CD1c-positive myeloid dendritic cell (primary cell): Measurements from ENCODE around the gene ABR.

Source experiments
- DNase-seq: peaks from one replicate; pipeline ENCODE4 v3.0.0-alpha.2; 2016; ENCODE audit errors: extremely low spot score

Gene ABR

DNA sequence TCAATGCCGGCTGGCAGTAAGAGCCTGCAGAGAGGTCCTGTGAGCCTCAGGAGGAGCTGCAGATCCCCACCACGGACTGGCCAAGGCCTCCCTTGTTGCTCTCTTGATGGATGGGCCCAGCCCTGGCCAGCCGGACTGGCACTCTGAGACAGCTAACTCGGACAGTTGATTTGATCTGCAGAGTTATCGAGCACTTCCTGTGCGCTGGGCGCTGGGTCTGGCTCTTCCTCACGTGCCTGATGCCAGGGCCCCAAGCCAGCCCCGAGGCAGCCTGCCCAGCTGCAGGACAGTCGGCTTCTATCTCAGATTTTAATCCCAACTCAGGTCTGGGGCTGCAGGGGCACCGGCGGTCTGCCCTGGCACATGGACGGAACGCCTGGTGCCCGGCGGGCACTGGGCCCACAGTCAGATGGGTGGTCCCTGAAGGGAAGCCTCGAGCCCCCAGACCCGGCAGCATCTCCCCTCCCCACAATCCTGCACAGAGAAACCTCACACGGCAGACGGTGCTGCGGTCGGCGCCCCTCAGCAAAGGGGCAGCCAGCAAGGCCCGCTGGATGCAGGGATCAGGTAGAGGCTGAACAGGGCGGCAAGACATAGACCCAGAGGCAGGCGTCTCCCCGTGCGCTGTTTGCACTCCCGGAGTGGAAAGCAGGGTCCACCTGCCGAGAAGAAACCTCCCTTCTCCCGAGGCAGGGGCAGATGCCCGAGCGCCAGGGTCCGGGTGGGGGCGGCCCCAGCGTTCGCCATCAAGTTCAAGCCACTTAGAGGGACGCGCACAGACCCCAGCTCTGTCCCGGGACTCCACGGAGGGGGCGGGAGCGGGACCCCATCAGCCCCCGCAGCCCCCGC, 148.9 kb downstream of the ABR start:
- DNase-seq: no peak

DNA sequence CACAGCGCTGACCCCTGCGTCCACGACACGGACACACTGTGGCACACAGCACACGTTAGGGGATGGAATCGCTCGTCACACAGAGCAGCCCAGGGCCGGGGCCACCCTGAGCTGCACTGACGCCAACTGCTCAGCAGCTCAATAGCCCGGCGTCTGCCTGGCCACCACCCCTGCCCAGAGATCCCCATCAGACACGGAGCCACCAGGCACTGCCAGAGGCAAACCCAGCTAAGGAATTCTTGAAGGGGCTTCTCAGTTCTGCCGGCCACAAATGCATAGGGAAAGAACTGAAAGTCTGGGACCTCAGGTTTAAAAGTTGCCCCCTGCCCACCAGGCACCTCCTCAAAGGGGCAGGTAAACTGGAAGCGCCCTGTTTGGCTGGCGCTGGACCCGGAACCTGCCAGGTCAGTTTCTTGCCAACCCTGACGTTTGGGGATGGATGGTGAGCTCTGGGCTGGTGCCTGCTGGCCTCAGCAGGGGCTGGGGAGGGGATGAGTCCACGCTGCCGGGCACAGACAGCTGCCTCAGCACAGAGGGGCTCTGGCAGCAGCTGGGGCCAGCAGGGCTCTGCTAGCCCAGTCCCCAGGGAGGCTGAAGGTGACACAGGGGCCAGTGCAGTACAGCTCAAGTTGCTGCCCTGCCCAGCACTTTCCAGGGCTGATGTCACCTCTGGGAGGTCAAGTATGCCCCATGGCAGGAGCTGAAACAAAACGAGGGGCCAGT, 149.7 kb downstream of the ABR start:
- no peak for DNase-seq

DNA sequence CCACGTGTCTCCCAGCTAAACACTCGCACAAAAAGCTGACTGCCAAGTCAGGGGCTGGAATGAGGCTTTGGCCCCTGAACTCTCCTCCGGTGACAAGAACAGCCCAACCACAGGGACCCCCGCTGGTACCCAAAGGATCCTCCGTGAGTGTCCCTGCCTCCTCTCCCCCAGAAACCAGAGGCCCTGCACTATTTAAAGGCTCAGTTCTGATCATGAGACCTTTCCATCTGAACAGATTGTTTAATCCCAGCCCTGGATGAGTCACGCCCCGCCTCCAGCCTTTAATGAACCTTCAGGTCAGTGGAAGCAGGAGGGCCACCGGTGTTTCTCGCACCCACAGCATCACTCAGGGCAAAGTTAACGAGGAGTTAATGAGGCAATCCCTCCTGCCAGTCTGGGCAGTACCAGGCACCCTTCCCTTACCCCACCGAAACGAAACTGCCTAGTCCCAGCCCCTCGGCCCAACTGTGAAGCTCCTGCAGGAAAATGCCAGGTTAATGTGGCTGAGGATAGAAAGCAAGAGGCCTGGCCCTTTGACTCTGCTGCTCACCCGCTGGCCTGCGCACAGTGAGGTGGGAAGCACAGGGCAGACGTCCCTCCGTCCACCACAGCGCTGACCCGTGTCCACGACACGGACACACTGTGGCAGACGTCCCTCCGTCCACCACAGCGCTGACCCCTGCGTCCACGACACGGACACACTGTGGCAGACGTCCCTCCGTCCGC, 150.4 kb downstream of the ABR start:
- DNase-seq: no peak

- DNase-seq: no peak
Observed at GRCh38 chr17:1027044-1027443, 152.7 kb downstream of the ABR start.

DNA sequence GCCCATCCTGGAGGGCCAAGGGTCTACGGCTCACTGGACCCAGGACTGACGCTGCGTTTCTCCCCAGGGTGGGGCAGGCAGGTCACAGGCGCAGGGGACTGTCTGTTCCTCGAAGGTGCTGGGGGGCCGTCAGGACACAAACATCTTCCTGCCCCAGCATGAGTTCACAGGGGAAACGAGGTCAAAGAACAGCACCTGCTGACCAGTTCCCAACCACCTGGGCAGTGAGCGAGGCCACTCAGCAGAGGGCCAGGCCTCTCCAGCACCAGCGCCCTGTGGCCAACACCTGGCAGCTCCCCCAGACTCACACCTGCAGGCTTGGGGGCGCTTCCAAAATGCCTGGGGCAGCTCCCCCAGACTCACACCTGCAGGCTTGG, 153.2 kb downstream of the ABR start:
- DNase-seq: no peak

DNA sequence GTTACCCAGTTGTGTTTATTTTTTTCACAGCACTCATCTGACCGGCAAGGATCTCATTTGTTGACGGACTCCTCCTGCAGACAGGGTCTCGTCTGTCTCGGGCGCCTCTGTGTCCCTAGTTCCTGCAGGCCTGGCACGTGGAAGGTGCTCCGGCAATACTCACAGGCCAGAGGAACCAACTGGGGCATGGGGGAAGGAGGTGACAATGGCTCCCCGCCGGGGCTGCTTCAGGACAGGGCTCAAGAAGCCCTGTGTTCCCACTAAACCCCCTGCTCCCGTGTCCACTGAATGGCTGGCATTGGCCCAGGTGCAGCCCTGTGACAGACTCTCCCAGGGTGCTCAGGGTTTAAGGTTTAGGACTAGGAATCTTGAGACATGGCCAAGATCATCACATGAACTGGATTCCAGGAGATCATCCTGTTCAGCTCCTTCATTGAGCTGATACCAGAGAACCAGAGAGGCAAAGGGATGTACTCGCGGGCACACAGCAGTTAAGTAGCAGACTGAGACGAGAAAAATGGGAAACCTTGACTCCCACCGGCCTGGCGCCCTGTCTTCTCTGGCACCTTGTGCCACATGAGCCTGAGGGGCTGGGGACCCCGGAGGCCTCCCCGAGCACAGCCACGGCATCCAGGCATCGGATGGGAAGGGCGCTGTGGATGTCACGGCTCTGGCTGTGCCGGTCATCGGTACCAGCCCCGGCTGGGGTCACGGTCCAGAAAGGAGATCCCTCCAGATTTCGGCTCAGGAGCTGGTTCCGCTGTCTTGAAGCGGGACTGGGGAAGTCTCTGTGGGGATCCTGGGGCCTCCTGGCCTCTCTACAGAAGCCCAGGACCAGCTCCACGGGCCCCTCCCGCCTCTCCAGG, 153.8 kb downstream of the ABR start:
- DNase-seq: no peak

DNA sequence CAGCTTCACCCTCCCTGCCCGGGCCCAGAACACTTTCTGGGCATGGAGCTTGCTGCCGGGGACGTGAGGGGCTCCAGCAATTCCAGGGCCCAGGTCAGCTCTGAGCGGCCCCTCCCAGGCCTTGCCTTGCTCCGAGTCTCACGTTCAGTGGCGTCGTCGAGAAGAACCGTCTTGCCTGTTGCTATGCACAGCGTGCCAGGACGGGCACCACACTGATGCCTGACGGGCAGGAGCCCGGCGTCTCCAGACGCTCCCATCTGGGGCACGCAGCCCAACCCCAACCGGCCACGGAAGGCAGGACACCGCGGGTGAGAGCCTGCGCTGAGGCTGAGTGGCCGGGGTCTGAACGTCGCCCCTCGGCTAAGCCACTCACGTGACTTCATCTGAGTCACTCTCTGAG, 155.7 kb downstream of the ABR start:
- DNase-seq: no peak

DNA sequence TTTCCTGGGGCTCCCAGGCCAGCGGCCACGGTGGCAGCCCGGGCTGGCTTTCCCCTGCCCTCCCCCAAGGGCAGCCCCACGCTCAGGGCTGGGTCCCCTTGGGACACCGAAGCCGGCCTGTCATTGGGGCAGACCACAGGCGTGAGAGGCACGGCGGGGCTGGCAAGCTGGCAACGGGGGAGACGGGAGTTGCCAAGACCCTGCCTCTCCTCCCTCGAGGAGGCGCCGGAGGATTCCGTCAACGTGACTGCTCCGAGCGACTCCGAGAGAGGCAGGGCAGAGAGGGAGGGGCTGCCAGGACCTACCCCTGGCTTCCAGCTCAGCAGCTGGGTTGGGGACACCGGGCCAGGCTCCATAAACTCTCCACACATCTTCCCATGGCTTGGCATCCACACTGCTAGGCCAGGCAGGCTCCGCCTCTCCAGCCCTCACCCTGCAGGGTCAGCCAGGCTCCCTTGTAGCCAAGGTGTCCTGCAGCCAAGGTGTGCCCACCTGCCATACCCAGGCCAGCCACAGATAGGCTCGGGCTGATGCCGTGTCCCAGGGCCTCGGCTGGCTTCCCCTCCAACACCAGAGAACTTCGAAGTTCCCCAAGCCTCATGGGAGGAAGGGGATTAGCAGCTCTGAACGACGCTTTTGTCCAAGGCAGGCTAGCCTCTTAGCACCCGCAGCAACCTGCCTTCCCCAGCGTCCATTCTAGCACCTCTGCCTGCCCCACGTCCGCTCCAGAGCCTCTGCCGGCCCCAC, 157.3 kb downstream of the ABR start:
- no peak for DNase-seq

DNA sequence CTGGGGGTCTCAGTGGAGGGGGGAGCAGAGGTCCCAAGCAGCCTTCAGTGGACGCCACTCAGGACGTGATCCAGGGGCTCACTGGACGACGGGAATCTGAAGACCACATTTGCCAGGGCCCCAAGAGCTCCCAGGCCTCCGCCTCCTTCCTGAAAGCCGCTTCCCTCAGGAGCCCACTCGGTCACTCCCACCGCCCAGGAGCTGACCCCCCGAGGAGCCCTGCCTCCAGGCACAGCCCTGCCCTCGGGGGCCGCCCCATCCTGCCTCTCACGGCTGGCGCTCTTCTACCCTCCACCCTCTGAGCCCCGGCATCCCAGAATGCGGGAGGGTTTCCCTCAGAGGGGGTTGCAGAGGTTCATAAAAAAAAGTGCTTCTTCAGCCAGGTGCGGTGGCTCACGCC, 158.6 kb downstream of the ABR start:
- no peak for DNase-seq

GRCh38 chr17:1019451-1019850, 160.3 kb downstream of the ABR start:
- DNase-seq: no peak

GRCh38 chr17:1018547-1018946, 161.2 kb downstream of the ABR start:
- no peak for DNase-seq

DNA sequence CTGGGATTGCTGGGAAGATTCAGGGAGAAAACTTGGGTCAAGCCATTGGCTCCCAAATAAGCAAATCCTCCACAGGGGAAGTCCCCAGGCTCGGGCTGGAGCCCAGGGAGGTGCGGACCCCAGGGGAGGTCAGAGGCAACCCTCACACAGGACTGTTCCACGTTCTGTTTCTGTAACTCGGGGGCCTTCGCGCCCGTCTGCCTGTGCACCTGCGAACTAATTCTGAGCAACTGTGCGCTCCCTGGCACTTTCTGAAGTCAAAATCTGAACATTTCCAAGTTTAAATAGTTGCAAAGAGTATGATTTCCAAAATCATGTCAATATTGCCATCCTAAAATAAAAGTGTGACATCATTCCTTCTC, 166.1 kb downstream of the ABR start:
- no peak for DNase-seq

DNA sequence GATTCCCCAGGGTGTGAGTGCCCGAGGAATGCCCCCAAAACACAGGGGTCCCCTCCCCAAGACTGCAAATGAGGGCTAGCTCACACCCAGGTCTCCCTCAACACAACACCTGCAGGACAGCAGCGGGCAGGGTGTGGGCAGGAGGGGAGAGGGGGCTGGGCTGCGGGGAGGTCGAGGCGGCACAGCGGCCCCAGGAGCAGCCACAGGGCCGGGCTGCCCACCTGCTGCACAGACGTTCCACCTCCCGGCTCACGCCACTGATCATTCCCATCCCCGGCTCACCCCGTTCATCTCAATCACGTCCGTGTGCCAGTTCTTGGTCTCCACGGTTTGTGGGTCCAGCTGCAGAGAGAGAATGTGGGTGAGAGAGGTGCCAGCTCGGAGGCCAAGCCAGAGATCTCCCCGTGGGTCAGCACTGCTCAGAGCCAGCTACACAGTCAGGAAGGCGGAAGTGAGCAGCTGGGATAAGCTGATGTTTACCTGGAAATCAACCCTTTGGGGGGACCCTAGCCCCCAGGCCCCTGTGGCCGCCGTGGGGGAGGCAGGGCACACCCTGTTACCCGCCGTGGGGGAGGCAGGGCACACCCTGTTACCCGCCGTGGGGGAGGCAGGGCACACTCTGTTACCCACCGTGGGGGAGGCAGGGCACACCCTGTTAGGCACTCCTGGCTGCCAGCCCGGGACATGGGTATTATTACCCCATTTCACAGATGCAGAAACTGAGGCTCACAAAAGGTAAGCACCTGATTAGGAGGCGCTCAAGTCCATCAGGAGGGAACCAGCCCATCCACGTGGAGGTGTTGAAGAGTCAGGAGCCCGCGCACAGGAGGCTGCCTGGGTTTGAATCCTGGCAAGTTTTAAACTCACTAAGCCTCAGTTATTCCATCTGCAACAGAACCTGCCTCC, 166.7 kb downstream of the ABR start:
- DNase-seq: no peak

- no peak for DNase-seq
Observed at GRCh38 chr17:1011760-1012735, 167.7 kb downstream of the ABR start.

GRCh38 chr17:1011138-1011537, 168.6 kb downstream of the ABR start:
- DNase-seq: no peak

- DNase-seq: no peak
Observed at GRCh38 chr17:1010586-1010985, 169.2 kb downstream of the ABR start.

DNA sequence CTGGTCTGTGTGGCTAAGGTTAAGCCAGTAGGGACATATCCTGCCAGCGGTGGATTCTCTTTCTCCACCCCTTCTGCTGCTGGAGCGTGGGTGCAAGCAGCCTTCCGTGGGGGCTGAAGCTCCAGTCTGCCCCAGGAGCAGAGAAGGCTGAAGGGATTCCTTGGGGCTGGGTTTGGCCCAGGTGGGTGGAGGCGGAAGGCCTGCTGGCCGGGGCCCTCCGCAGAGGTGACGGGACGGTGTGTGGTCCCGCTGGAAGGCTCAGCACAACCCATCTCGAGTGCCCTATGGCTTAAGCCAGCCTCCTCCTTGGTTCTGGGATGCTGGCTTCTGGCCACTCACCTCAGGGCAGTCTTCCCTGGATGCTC, 169.7 kb downstream of the ABR start:
- no peak for DNase-seq

GRCh38 chr17:1009229-1010085, 170.3 kb downstream of the ABR start:
- no peak for DNase-seq
